Activated B cell treated with CpG ODN at 0.5 μM for 24 hours (primary cell): ENCODE measurements around the gene ZNF79. TPM values are rescaled to one million over a fixed set of nuclear protein-coding genes. Genes with fewer than 3 reads are reported as not detected.

Source experiments
- ATAC-seq: fragments of 200-7000 bp; cut with Tn5 transposase; one replicate; pipeline ENCODE4 v1.10.0; 2021; ENCODE audit warnings: low read depth, mild to moderate bottlenecking, moderate library complexity
- CTCF ChIA-PET: fragments of 350-600 bp; sonication (Branson Sonifier 250); formaldehyde crosslinking; loops from one replicate; lab custom pipeline; 2021; ENCODE audit warnings: antibody characterized with exemption; lab: Charles Lee
- POLR2A ChIA-PET: fragments of 350-600 bp; sonication (Branson Sonifier 250); formaldehyde crosslinking; loops from one replicate; lab custom pipeline; 2021; ENCODE audit warnings: antibody characterized with exemption; lab: Charles Lee
- DNase-seq: peaks from one replicate; pipeline ENCODE4 v3.0.0; 2022
- H3K27ac Mint-ChIP-seq: one replicate; pipeline ENCODE4 v1.8.0; 2020; ENCODE audit warnings: mixed read lengths
- H3K27me3 Mint-ChIP-seq: one replicate; pipeline ENCODE4 v1.8.0; 2021; ENCODE audit warnings: mixed read lengths
- H3K36me3 Mint-ChIP-seq: one replicate; pipeline ENCODE4 v1.8.0; 2021; ENCODE audit warnings: low read depth, mixed read lengths
- H3K4me1 Mint-ChIP-seq: one replicate; pipeline ENCODE4 v1.8.0; 2021; ENCODE audit warnings: mixed read lengths
- H3K4me3 Mint-ChIP-seq: one replicate; pipeline ENCODE4 v1.8.0; 2020; ENCODE audit warnings: mild to moderate bottlenecking, mixed read lengths
- H3K9me3 Mint-ChIP-seq: one replicate; pipeline ENCODE4 v1.8.0; 2020; ENCODE audit warnings: mixed read lengths
- CTCF ChIP-seq: fragments of 200-600 bp; IDR thresholded peaks from one replicate; pipeline ENCODE4 v1.8.0; 2022; ENCODE audit warnings: antibody characterized with exemption, mild to moderate bottlenecking
- intact Hi-C: fragments of 100-400 bp; cut with micrococcal nuclease; formaldehyde crosslinking; loops from one replicate; pipeline ENCODE4 v1.15.1; 2024
- total RNA-seq: library from RNA; stranded (reverse); gene quantifications from 2 replicates; pipeline ENCODE4 v1.2.3, GENCODE V29; 2022

Gene ZNF79
- total RNA-seq, result 13.5 and 14.0 TPM in 2 replicates

- CTCF ChIA-PET, result interaction anchor here (1.3 kb wide), 1 partner anchor 210 kb away, joined by 3 read pairs; no protein-coding TSS in a partner anchor
- POLR2A ChIA-PET, result interaction anchor here (0.6 to 2.5 kb wide), 15 partner anchors 8 to 1128 kb away, joined by 3 to 39 read pairs (median 4); partner anchors contain the start of genes LRSAM1, RPL12, SLC2A8 and SPTAN1
- Mint-ChIP-seq H3K9me3 (no peaks in the 10 kb centered on the region), H3K4me1 (peaks cover 41% of the 10 kb centered on the region), H3K27me3 (no peaks in the 10 kb centered on the region), H3K4me3 (peak within 1 kb of the TSS; percentile 99), H3K27ac (peak within 1 kb of the TSS; percentile 98), H3K36me3 (peaks cover 27% of the 10 kb centered on the region)
- TF ChIP-seq CTCF, result no peak
- ATAC-seq, result peak; percentile 94
- DNase-seq, result peak; percentile 93
- intact Hi-C loops, result loop anchor here (1.0 to 2.0 kb wide), 4 partner anchors 27 to 209 kb away; partner anchors contain the start of genes LRSAM1, RPL12 and SLC2A8
These were observed at the start of gene ZNF79 for GRCh38 chr9:127423934-127424675. TSS of gene ZNF79 (plus strand) at chr9:127424382. CDS start at chr9:127424788, 406 bp downstream.

GRCh38 chr9:127380479-127380878 lies 43.7 kb upstream of the ZNF79 start:
- Mint-ChIP-seq H3K4me1 (no peaks in the 10 kb centered on the region), H3K36me3 (no peaks in the 10 kb centered on the region), H3K9me3 (peaks cover 2% of the 10 kb centered on the region), H3K27ac (no peak overlapping the region), H3K4me3 (no peak overlapping the region), H3K27me3 (peaks cover 7% of the 10 kb centered on the region)
- no peak for ATAC-seq
- no peak for TF ChIP-seq CTCF
- no peak for DNase-seq
- ChIA-PET CTCF (no interaction called here), POLR2A (interaction anchor here (0.7 kb wide), 1 partner anchor 42 kb away, joined by 4 read pairs; no protein-coding TSS in a partner anchor)
- intact Hi-C loops, result no loop called here

GRCh38 chr9:127382541-127382940 lies 41.6 kb upstream of the ZNF79 start:
- no peak for TF ChIP-seq CTCF
- no peaks in the 10 kb centered on the region for H3K4me1 Mint-ChIP-seq
- CTCF ChIA-PET, result no interaction called here
- no peak for DNase-seq
- intact Hi-C loops, result no loop called here
- H3K4me3 Mint-ChIP-seq, result no peak overlapping the region
- no peak for ATAC-seq
- H3K36me3 Mint-ChIP-seq, result no peaks in the 10 kb centered on the region
- POLR2A ChIA-PET, result no interaction called here
- no peak overlapping the region for H3K27ac Mint-ChIP-seq
- H3K27me3 Mint-ChIP-seq, result peaks cover 10% of the 10 kb centered on the region
- peaks cover 2% of the 10 kb centered on the region for H3K9me3 Mint-ChIP-seq

- ChIA-PET POLR2A (no interaction called here), CTCF (no interaction called here)
- H3K4me1 Mint-ChIP-seq, result peaks cover 9% of the 10 kb centered on the region
- DNase-seq (no peak), ATAC-seq (no peak)
- H3K4me3 Mint-ChIP-seq, result no peak overlapping the region
- no peaks in the 10 kb centered on the region for H3K36me3 Mint-ChIP-seq
- intact Hi-C loops, result no loop called here
- peaks cover under 1% of the 10 kb centered on the region for H3K9me3 Mint-ChIP-seq
- no peak for TF ChIP-seq CTCF
- H3K27ac Mint-ChIP-seq, result no peak overlapping the region
- H3K27me3 Mint-ChIP-seq, result peaks cover 10% of the 10 kb centered on the region
These were observed 40.0 kb upstream of the ZNF79 start for GRCh38 chr9:127384016-127384730.

- ChIA-PET CTCF (no interaction called here), POLR2A (no interaction called here)
- H3K4me1 Mint-ChIP-seq, result peaks cover 9% of the 10 kb centered on the region
- H3K27ac Mint-ChIP-seq, result no peak overlapping the region
- ATAC-seq (no peak), DNase-seq (no peak)
- intact Hi-C loops, result no loop called here
- H3K9me3 Mint-ChIP-seq, result no peaks in the 10 kb centered on the region
- no peaks in the 10 kb centered on the region for H3K36me3 Mint-ChIP-seq
- no peak overlapping the region for H3K4me3 Mint-ChIP-seq
- TF ChIP-seq CTCF, result no peak
- peaks cover 10% of the 10 kb centered on the region for H3K27me3 Mint-ChIP-seq
These were observed 39.3 kb upstream of the ZNF79 start for GRCh38 chr9:127384901-127385300.
